Measurements from ENCODE around the gene VRTN. TPM values are rescaled to one million over a fixed set of nuclear protein-coding genes. Genes with fewer than 3 reads are reported as not detected.
"Not testable (repeated sequence)": the region's sequence is repeated elsewhere in the genome, so short reads cannot be mapped to it uniquely, and the experiment has no call there.

VRTN gene
- polyA plus RNA-seq, 1 donor from 2014 or later, result not detected

DNA sequence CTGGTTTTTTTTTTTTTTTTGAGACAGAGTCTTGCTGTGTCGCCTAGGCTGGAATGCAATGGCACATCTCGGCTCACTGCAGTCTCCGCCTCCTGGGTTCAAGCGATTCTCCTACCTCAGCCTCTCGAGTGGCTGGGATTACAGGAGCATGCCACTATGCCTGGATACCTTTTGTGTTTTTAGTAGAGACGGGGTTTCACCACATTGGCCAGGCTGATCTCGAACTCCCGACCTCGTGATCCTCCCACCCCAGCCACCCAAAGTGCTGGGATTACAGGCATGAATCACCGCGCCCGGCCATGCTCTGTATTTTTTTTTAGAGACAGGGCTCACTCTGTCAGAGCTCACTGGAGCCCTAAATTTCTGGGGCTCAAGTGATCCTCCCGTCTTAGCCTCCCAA, 32.6 kb downstream of the VRTN start:
- no peaks in the 10 kb centered on the region for H3K9me2 ChIP-seq (ENCODE audit: insufficient read depth, low read length)
- no peak overlapping the region for H3K9ac ChIP-seq (ENCODE audit: low read length)

DNA sequence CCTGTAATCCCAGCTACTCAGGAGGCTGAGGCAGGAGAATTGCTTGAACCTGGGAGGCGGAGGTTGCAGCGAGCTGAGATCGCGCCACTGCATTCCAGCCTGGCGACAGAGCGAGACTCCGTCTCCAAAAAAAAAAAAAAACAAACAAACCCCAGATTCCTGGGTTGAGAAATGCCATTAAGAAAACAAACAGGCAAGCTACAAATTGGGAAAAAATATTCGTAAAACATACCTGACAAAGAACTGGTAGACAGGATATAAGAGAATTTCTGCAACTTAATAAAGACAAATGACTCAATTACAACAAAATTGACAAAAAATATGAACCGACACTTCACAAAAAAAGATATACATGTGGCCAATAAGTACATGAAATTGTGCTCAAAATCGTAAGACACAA, 33.3 kb downstream of the VRTN start:
- not testable (repeated sequence) for H3F3A ChIP-seq (ENCODE audit: insufficient read depth, low read length, poor library complexity, severe bottlenecking); H3K9ac ChIP-seq (ENCODE audit: low read length); H2AFZ ChIP-seq (ENCODE audit: low read depth, low read length); H3K36me3 ChIP-seq (ENCODE audit: insufficient read depth, low read length); H3K4me2 ChIP-seq (ENCODE audit: low read length); H3K27me3 ChIP-seq (ENCODE audit: insufficient read depth, low read depth, low read length); H4K20me1 ChIP-seq (ENCODE audit: insufficient read depth); H3K4me3 ChIP-seq (ENCODE audit: low read length); H3K9me2 ChIP-seq (ENCODE audit: insufficient read depth, low read length); H3K9me3 ChIP-seq (ENCODE audit: low read length); H3K79me2 ChIP-seq (replicated peaks; ENCODE audit: insufficient read depth, low read length); H3K27ac ChIP-seq (ENCODE audit: low read length)

More for the DNA sequence above, 32.6 kb downstream of the VRTN start:
- Histone ChIP-seq H3K9me3 (ENCODE audit: low read length) (no peaks in the 10 kb centered on the region), H3F3A (ENCODE audit: insufficient read depth, low read length, poor library complexity, severe bottlenecking) (no peaks in the 10 kb centered on the region), H3K4me3 (ENCODE audit: low read length) (no peak overlapping the region), H3K27me3 (ENCODE audit: insufficient read depth, low read depth, low read length) (no peaks in the 10 kb centered on the region), H4K20me1 (ENCODE audit: insufficient read depth) (no peaks in the 10 kb centered on the region), H3K79me2 (replicated peaks; ENCODE audit: insufficient read depth, low read length) (no peaks in the 10 kb centered on the region), H3K4me2 (ENCODE audit: low read length) (no peak overlapping the region), H3K27ac (ENCODE audit: low read length) (no peak overlapping the region), H3K36me3 (ENCODE audit: insufficient read depth, low read length) (no peaks in the 10 kb centered on the region), H2AFZ (ENCODE audit: low read depth, low read length) (no peak overlapping the region)
- TF ChIP-seq MXI1 (conservative IDR thresholded peaks at IDR 0.05; ENCODE audit: poor library complexity, severe bottlenecking), result no peak
- TF ChIP-seq SMC3 (conservative IDR thresholded peaks at IDR 0.05; ENCODE audit: poor library complexity), result no peak
- TF ChIP-seq RAD21 (conservative IDR thresholded peaks at IDR 0.05), result no peak
- TF ChIP-seq EP300 (conservative IDR thresholded peaks at IDR 0.05; ENCODE audit: poor library complexity, severe bottlenecking), result no peak
- no peak for TF ChIP-seq TAF1 (IDR thresholded peaks at IDR 0.05; ENCODE audit: low read depth)
- TF ChIP-seq EZH2 (IDR thresholded peaks at IDR 0.05; ENCODE audit: borderline replicate concordance, insufficient read depth, low read length, poor library complexity, severe bottlenecking), result no peak
- TF ChIP-seq, protein P1, sequence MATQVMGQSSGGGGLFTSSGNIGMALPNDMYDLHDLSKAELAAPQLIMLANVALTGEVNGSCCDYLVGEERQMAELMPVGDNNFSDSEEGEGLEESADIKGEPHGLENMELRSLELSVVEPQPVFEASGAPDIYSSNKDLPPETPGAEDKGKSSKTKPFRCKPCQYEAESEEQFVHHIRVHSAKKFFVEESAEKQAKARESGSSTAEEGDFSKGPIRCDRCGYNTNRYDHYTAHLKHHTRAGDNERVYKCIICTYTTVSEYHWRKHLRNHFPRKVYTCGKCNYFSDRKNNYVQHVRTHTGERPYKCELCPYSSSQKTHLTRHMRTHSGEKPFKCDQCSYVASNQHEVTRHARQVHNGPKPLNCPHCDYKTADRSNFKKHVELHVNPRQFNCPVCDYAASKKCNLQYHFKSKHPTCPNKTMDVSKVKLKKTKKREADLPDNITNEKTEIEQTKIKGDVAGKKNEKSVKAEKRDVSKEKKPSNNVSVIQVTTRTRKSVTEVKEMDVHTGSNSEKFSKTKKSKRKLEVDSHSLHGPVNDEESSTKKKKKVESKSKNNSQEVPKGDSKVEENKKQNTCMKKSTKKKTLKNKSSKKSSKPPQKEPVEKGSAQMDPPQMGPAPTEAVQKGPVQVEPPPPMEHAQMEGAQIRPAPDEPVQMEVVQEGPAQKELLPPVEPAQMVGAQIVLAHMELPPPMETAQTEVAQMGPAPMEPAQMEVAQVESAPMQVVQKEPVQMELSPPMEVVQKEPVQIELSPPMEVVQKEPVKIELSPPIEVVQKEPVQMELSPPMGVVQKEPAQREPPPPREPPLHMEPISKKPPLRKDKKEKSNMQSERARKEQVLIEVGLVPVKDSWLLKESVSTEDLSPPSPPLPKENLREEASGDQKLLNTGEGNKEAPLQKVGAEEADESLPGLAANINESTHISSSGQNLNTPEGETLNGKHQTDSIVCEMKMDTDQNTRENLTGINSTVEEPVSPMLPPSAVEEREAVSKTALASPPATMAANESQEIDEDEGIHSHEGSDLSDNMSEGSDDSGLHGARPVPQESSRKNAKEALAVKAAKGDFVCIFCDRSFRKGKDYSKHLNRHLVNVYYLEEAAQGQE (IDR thresholded peaks at IDR 0.05; ENCODE audit: borderline replicate concordance), result no peak
- TF ChIP-seq POLR2AphosphoS5 (IDR thresholded peaks at IDR 0.05), result no peak
- TF ChIP-seq, protein P2, sequence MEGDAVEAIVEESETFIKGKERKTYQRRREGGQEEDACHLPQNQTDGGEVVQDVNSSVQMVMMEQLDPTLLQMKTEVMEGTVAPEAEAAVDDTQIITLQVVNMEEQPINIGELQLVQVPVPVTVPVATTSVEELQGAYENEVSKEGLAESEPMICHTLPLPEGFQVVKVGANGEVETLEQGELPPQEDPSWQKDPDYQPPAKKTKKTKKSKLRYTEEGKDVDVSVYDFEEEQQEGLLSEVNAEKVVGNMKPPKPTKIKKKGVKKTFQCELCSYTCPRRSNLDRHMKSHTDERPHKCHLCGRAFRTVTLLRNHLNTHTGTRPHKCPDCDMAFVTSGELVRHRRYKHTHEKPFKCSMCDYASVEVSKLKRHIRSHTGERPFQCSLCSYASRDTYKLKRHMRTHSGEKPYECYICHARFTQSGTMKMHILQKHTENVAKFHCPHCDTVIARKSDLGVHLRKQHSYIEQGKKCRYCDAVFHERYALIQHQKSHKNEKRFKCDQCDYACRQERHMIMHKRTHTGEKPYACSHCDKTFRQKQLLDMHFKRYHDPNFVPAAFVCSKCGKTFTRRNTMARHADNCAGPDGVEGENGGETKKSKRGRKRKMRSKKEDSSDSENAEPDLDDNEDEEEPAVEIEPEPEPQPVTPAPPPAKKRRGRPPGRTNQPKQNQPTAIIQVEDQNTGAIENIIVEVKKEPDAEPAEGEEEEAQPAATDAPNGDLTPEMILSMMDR (IDR thresholded peaks at IDR 0.05; ENCODE audit: poor library complexity, severe bottlenecking), result no peak

DNA sequence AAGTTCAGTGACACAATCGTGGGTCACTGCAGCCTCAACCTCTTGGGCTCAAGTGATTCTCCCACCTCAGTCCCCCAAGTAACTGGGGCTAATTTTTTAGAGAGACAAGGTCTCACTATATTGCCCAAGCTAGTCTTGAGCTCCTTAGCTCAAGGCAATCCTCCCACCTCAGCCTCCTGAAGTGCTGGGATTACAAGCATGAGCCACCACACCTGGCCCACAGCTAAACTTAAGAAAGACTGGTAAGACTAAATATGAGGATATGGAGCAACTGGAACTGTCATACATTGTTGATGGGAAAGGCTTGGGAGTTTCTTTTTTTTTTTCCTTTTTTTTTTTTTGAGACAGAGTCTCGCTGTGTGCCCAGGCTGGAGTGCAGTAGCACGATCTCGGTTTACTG, 34.0 kb downstream of the VRTN start:
- H3K9me3 ChIP-seq (ENCODE audit: low read length), result no peaks in the 10 kb centered on the region
- no peaks in the 10 kb centered on the region for H3K79me2 ChIP-seq (replicated peaks; ENCODE audit: insufficient read depth, low read length)
- H3F3A ChIP-seq (ENCODE audit: insufficient read depth, low read length, poor library complexity, severe bottlenecking), result no peaks in the 10 kb centered on the region
- no peak overlapping the region for H3K9ac ChIP-seq (ENCODE audit: low read length)
- H3K9me2 ChIP-seq (ENCODE audit: insufficient read depth, low read length), result no peaks in the 10 kb centered on the region
- no peak overlapping the region for H3K4me2 ChIP-seq (ENCODE audit: low read length)
- H3K36me3 ChIP-seq (ENCODE audit: insufficient read depth, low read length), result no peaks in the 10 kb centered on the region
- H3K27ac ChIP-seq (ENCODE audit: low read length), result no peak overlapping the region
- no peaks in the 10 kb centered on the region for H4K20me1 ChIP-seq (ENCODE audit: insufficient read depth)
- TF ChIP-seq RAD21 (conservative IDR thresholded peaks at IDR 0.05) (no peak), EP300 (conservative IDR thresholded peaks at IDR 0.05; ENCODE audit: poor library complexity, severe bottlenecking) (no peak)
- TF ChIP-seq, protein P2 (IDR thresholded peaks at IDR 0.05; ENCODE audit: poor library complexity, severe bottlenecking), result no peak
- no peaks in the 10 kb centered on the region for H3K27me3 ChIP-seq (ENCODE audit: insufficient read depth, low read depth, low read length)
- H3K4me3 ChIP-seq (ENCODE audit: low read length), result no peak overlapping the region
- H2AFZ ChIP-seq (ENCODE audit: low read depth, low read length), result no peak overlapping the region
